GM19467 (cell line): ENCODE data around the gene IL16.
A peak's percentile ranks its signal among the peaks of the same experiment; 100 is the strongest.

Source experiments
- ATAC-seq: cut with Tn5 transposase; IDR thresholded peaks from one replicate; pipeline ENCODE4 v1.9.1; 2021; ENCODE audit warnings: mild to moderate bottlenecking, moderate library complexity; ENCODE audit not compliant: unreplicated experiment

The IL16 gene

DNA sequence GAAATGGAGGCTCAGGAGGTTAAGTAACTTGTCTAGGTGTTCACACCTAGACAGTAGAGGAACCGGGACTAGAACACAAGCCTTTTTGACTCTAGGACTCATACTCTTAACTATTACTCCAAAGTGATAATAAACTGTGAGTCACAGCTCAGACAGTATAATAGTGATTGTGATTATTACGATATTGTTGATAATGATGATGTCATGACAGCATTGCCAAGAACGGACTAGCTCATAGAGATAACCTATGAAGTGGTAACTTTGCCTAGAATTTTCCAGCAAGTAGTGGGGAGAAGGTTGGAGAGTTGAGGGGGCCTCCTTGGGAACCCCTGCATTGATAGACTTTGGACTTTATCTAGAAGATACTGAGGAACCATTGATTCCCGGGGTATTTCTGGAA, 93.2 kb downstream of the IL16 start:
- no peak for ATAC-seq

DNA sequence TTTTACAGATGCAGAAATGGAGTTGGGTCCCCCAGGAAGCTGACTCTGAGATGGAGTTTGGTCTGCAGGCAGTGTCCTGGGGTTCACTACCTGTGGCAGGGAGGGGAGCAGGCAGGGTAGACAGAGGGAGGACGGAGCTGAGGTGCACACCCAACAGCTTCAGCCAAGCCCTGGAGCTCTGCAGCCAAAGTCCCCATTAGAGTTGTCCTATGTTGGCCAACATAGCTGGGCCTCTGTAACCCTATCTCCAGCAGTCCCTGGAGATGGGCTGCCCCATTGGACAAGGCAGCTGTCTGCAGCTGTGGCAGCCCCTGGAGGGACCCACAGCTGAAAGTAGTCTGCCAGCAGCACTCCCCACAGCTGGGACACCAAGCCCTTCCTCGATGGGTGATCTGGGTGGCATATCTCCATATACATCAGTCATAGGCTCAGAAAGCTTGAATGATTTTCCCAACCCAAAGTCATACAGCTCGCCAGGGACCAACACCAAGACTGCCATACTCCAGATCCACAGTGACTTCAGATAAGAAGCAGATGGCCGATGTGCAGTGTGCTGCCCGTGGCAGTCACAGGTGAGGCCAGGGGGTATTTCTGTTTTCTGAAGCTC, 95.3 kb downstream of the IL16 start:
- no peak for ATAC-seq

DNA sequence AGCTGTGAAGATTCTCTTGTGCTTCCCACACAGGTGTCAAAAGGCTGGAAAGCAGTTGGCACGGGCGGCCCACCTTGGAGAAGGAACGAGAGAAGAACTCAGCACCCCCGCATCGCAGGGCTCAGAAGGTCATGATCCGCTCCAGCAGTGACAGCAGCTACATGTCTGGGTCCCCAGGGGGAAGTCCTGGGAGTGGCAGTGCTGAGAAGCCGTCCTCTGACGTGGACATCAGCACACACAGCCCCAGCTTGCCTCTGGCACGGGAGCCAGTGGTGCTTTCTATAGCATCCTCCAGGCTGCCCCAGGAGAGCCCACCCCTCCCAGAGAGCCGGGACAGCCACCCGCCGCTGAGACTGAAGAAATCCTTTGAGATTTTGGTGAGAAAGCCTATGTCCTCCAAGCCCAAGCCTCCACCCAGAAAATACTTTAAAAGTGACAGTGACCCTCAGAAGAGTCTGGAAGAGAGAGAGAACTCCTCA, 95.9 kb downstream of the IL16 start:
- no peak for ATAC-seq

DNA sequence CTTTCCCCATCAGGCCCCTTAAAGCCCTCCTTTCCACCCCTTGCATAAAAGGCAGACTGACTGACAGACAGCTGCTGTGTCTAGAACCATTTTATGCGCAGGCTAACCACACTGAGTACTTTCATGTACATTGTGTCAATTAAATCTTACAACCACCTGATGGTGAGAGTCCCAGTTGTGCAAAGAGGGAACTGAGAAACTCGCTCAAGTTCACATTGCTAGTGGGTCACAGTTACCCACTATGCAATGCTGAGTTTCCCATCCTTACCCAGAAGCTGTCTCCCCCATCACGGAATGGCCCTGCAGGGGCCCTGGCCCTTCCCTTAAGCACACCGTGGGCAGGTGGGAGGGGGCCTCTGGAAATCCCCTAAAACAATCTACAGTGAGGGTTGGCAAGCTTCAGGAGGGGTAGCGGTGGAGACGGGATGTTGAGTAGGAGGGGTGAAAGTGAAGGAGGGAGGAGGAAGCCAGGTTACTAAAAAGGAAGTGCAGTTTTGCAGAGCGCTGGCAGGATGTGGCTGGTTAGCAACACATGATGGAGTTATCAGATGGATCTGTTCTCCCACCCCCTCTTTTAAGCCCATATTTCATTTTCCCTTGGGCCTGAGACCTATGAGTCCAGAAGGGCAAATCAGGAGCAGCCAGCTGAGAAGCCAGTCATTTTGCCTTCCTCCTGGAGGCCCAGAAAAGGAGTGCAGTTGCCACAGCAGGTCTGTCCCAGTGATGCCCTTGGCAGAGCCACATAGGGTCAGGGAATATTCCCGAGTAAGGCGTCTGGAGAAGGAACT, 97.2 kb downstream of the IL16 start:
- ATAC-seq = peak; percentile 61

DNA sequence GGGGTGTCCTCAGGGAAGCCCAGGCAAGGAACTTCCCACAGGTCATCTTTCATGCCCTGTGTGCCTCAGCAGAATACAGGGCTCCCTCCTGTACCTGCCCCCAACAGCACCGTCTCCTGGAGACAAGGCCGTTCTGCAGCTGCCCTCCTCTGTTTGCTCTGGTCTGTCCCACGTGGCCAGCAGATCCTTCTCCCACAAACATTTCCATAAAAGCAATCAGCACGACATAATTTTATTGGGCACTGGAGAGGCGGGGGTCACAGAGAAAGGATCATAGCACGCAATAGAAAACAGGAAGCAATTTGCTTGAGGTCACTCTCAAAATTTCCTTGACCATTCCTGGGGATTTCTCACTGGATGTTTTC, 97.8 kb downstream of the IL16 start:
- ATAC-seq = no peak

DNA sequence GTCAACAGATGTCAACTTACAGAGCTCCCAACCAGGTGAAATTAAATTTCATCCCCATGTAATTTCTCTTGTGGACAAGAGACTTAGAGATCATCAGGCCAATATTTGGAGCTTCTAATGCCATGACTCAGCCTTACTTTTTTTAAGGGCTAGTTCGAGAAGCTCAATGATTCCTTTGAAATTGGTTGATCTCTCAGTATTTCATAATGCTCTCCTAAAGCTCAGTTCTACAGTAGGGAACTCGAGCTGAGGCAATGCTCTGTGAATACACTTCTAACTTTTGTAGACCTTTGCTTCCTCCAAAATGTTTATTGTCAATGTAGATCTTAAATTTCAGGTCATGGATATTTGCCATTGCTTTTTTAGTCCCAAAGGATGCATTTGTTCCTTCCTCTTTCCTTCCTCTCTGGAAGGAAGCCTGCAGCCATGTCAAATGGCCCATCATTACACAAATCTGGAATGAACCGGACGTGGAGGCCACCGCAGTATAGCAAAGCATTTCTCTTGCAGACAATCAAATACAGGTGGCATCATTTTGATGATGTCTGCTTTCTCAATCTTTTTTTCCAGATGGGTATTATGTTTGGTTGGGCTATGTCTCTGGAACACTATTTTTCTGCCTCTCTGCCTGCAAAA, 98.9 kb downstream of the IL16 start:
- ATAC-seq = no peak

DNA sequence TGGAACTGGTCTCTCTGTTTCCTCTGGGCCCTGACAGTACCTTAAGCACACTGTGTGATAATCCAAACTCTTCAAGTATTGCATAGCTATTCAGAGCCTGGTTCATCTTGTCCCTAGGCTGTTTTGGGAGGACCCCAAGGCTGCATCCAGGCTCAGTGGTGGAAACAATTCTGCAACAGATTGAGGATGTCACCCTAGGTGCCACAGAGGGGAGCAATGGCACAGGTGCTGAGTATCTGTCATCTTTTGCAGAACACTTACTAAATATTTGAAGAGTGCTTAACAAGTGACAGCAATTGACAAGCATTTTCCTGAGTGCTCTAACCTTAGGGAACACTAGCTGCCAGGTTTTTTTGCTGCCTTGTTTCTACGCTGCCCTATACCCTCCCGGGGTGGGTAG, 99.5 kb downstream of the IL16 start:
- ATAC-seq = no peak

DNA sequence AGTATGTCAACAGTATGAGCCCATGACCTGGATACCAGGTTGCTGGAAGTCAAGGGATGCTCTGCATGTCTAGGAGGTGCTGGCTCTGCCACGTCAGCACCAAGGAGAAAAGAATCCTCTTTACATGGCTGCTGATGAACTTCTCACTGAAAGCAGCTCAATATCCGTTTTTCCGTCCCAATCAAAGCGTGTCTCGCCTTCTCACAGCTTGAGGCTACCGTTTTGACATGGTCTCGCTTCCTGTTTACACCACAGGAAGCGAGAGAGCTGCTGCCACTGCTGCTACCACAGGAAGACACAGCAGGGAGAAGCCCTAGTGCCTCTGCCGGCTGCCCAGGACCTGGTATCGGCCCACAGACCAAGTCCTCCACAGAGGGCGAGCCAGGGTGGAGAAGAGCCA, 100.0 kb downstream of the IL16 start:
- peak; percentile 44 for ATAC-seq

DNA sequence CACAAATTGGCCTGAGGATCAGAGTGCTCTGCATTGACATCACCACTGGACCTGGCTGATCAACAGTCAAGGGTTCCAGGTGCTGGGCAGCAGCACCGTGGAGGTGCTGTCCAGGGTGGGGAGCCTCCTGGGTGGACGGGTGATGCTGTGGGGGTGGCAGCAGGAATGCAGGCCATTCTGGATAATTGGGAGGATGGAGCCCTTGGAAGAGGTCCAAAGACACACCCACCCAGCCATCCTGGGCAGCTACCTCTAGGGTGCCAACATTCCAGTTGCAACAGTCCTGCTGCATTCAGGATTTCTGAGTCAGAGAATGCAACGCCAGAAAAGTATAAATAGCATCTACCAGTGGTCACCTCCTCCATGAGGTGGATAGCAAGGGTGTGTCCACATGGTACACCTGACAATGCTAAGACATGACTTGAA, 100.5 kb downstream of the IL16 start:
- ATAC-seq = no peak

DNA sequence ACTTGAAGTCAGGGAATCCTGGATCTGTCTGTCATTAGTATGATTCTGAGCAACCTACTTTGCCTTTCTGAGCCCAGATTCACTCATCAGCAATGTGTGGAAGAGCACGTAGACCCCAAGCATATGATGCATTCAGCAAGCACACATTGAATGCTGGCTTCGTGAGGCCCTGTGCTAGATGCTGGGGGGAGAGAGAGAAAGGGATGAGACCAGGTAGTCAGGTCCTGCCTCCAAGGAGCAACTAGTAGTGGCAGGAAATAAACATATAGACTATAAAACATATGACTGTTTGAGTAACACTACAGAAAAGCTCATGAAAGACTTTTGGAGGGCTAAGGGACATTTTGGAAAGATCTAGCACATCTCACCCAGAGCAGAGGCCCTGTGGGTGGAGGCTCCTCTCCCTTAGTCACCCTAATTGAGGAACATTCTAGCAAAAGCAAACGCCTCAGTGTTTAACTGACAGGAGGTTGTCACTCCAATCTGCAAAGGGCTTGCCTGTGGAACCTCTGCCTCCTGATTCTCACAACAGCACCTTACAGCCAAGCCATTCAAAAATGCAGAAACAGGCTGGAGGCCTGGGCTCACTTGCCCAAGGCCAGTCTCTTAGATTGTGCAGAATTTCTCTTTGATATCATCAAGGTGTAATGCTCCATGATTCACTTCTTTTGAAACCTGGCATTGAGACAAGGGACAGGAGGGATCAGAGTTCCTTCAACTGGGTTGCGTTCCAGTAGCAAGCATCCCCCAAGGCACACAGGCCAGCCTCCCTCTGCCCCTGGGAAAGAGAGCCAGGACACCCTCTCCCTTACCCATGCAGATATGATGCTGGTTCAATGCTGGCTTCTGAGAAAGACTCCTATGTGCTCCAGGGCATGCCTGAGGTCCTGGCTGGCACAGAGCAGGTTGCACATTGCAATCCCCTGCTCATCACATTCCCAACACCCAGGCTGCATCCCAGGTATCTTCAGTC, 101.2 kb downstream of the IL16 start:
- ATAC-seq = no peak

DNA sequence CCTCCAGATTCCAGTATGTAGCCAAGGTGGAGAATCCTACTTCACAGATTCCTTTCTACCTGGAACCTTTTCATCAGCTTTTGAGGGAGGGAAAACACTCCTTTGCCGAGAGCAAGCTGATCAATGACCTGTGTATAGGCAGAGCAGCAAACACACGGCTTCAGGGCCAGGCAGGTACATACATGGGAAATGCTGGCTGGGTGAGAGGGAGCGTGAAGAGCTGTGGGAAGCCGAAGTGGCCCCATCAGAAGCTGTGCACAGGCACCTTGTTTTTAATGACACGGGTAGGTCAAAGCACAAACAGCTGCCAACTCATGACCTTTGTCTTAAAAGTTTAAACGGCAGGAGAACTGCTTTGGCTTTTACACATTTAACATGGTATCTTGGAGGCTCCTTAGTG, 101.9 kb downstream of the IL16 start:
- no peak for ATAC-seq

DNA sequence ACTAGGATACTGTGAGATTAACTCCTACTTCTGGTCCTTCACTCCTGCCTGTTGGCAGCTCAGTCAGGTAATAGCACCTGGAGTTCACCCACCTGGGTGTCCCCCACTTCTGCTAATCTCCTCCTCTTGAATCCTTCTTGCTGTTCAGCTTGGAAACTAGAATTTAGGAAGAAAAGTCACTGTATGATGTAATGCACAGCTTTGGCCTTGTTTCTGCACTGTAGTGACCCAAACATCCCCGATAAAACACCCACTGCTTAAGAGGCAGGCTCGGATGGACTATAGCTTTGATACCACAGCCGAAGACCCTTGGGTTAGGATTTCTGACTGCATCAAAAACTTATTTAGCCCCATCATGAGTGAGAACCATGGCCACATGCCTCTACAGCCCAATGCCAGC, 102.5 kb downstream of the IL16 start:
- no peak for ATAC-seq

DNA sequence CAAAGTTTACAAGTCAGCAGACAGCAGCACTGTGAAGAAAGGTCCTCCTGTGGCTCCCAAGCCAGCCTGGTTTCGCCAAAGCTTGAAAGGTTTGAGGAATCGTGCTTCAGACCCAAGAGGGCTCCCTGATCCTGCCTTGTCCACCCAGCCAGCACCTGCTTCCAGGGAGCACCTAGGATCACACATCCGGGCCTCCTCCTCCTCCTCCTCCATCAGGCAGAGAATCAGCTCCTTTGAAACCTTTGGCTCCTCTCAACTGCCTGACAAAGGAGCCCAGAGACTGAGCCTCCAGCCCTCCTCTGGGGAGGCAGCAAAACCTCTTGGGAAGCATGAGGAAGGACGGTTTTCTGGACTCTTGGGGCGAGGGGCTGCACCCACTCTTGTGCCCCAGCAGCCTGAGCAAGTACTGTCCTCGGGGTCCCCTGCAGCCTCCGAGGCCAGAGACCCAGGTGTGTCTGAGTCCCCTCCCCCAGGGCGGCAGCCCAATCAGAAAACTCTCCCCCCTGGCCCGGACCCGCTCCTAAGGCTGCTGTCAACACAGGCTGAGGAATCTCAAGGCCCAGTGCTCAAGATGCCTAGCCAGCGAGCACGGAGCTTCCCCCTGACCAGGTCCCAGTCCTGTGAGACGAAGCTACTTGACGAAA, 103.1 kb downstream of the IL16 start:
- no peak for ATAC-seq

DNA sequence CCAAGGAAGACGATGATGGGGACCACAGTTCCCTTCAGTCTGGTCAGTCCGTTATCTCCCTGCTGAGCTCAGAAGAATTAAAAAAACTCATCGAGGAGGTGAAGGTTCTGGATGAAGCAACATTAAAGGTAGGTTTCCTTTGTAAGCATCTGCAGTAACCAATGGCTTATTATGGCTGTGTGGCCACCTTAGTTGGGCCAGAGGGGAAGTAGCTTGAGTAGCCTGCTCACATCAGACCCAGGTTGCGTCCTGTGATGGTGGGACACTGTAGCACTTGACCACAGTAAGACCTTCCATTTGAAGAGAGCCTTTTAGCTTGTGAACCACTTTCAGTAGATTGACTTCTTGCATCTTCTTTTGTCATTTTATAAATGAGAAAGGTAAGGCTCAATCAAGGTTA, 104.7 kb downstream of the IL16 start:
- ATAC-seq = no peak

DNA sequence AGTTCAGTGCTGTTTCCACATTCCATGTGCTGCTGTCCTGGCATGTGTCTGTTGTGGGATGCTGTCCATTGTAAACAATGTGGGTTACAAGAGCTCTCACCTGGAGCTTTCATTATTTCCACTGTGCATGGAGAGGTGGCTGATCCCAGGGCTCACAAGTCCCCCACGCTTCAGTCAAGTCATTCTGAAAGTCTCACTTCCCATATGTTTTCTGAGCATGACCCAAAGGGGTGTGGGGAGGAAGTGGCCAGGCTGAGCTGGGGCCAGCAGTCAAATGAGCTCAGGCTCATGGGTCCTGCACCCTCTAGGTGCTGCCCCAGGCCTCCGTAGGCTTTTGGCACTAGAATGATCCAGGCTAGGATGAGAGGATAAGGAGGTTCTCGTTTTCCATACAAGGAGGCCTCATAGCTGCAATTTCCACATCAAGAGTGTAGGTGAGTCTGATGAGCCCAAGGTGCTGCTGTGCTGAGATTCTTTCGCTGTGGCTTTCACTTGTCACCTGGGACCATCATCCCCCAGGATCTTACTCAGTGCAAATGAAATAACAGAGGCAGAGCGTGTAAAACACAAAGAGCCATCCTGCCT, 105.2 kb downstream of the IL16 start:
- peak; percentile 76 for ATAC-seq

DNA sequence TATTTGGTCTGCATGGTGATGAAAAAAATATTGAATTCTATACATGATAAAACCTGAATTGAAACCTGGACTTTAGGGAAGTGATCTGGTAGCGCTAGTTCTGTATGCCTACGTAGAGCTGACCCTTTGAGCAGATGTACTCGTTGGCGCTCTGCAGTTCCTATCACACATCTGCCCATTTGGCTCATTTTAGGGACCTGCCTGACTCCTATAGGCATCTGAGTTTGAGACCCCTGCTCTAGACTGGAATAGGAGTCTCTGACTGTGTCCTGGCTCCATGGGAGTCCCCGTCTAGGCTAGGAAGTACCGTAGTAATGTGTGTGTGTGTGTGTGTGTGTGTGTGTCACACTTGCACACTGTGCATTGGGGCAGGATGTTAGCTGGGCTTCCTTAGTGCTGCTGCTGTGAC, 106.0 kb downstream of the IL16 start:
- ATAC-seq = peak; percentile 13

DNA sequence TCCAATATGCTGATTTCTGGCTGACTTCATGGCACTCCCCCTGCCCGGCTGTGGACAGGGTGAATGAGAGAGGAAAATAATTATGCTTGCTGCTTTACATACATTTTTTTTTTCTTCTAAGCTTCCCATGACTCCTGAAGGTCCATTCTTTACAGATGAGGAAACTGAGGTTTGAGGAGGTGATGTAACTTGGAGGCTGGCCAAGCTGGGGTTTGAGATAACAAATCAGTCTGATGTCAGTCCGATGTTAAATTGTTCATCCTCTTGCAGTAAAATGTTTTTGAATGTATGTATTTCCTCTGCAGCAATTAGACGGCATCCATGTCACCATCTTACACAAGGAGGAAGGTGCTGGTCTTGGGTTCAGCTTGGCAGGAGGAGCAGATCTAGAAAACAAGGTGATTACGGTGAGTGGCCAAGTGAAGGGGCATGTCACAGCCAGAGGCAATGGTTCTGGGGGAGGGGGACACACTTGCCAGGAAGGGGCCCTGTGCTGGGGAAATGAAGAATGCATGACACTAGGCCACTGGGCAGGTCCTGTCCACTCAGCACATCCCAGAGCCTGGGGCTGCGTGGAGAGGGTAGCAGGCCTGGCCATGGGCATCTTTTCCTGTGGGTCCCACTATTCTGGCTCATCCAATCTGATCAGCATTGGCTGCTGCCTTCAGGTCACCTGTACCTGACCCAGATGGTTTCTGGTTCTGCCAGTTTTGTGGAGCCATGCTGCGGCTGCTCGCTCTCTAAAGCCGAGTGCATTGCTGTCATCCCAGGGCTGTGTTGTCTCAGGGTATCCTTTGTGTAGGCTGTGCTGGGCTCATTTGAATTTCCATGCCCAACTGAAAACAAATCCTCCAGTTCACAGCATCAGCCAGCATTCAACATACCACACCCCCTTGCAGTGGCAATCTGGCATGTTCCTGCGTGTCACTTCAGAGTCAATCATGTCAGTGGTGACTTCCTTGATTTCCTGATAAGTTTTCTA, 106.9 kb downstream of the IL16 start:
- no peak for ATAC-seq

DNA sequence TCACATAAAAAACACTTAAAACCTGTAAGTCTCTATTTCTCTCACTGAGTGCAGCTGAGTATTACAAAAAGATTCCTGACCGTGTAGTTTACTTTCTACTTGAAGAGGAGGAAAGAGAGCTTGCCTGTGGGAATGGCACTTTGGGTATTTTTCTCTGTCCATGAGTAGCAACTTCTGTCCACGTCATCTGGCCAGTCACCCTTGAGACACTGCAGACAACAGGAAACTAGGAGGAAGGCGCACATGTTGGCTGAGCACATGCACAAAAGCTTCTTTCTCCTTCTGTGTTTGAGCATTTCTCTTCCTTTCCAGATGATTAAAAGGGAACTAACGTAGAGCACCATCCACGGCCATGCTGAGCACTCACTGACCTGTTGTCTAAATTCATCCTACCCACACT, 107.5 kb downstream of the IL16 start:
- ATAC-seq = no peak

DNA sequence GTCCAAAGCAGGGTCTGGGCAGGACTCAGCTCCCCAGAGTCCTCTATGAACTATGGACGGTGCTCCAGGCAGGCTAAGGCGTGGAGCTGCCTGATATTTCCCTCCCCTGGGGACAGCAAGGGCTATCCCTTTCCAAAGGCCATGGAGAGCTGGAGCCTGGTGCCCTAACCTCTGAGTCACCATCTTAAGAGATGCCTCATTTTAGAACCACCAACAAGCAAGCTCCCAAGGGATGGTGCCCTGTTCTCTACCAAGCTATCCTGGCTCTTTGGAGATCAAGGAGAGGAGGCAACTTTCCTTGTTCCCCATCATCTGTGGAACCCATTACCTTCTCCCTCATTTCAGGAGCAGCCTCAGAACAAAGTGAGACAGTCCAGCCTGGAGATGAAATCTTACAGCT, 111.6 kb downstream of the IL16 start:
- no peak for ATAC-seq
